Transverse colon (tissue), 4 donors: ENCODE results near the gene ALK.

ENCODE experiments used
- CTCF ChIP-seq, 5 experiments: fragments of 200-600 bp in 3 of 5; fragments of 450-650 bp in 2 of 5; sonication (generic) in 3 of 5; IDR thresholded peaks; 1 replicate in 2 of 5; 2 replicates in 3 of 5; pipeline ENCODE4 v1.5.1; 2016 to 2017; ENCODE audit warnings: antibody characterized with exemption in 5 of 5, inconsistent platforms in 3 of 5, mild to moderate bottlenecking in 2 of 5, moderate library complexity in 1 of 5
- EP300 ChIP-seq: sonication (generic); formaldehyde crosslinking; IDR thresholded peaks from one replicate; pipeline ENCODE4 v1.6.1; 2017; ENCODE audit warnings: antibody characterized with exemption, low read depth
- POLR2A ChIP-seq: fragments of 450-650 bp; IDR thresholded peaks from one replicate; pipeline ENCODE4 v1.6.1; 2016; ENCODE audit warnings: antibody characterized with exemption, mild to moderate bottlenecking, moderate library complexity
- POLR2AphosphoS5 ChIP-seq, 3 donors: sonication (generic); formaldehyde crosslinking; IDR thresholded peaks; one replicate each; pipeline ENCODE4 v1.6.1; 2016; ENCODE audit warnings: antibody characterized with exemption in 3 of 3

- no peak for TF ChIP-seq CTCF (IDR thresholded peaks at IDR 0.05)
- TF ChIP-seq POLR2A: no peak
- no peak for TF ChIP-seq EP300
- no peak for TF ChIP-seq POLR2AphosphoS5 (IDR thresholded peaks at IDR 0.05)
These were observed 73.5 kb downstream of the ALK start for GRCh38 chr2:29847886-29848285.
